T-helper 2 cell treated with Interferon-gamma antibody and Interleukin-4, amounts not matched to agents 100 ng/mL and 5 ng/mL, for 36 hours (primary cell): Measurements from ENCODE around the gene SPATS1. TPM values are rescaled to one million over a fixed set of nuclear protein-coding genes. Genes with fewer than 3 reads are reported as not detected.

Experiments
- intact Hi-C: fragments of 100-400 bp; cut with micrococcal nuclease; formaldehyde crosslinking; loops from one replicate; pipeline ENCODE4 v1.15.1; 2023
- total RNA-seq: library from RNA; stranded (reverse); gene quantifications from 2 replicates; pipeline ENCODE4 v1.2.3, GENCODE V29; 2022

Gene SPATS1, protein sequence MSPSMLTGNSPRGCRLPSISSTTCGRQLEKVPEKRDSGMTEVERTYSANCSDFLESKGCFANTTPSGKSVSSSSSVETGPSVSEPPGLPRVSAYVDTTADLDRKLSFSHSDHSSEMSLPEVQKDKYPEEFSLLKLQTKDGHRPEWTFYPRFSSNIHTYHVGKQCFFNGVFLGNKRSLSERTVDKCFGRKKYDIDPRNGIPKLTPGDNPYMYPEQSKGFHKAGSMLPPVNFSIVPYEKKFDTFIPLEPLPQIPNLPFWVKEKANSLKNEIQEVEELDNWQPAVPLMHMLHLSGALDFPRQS
- not detected in 2 replicates for total RNA-seq

DNA sequence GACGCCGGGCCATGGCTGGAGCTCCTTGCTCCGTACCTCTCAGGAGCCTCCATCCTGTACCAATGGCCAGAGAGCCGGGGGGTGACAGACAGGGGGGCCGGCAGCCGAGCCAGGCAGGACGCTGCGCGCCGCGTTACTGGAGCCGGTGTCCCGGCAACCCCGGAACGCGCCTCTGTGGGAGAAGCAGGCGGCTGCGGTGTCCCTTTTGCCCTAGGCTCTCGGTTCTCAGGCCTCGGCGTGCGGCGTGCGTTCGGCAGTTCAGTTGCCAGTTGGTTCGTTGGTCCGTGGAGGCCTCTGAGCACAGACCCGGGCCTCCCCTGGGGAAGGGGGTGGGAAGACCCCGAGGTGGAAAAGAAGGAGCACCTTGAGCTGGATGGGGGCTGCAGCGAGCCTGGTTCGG, at the start of gene SPATS1:
SPATS1 (plus strand) TSS at position 162 of the 400 bp plus-strand sequence. CDS start 446 bp downstream, outside the sequence.
- intact Hi-C loops: no loop called here

DNA sequence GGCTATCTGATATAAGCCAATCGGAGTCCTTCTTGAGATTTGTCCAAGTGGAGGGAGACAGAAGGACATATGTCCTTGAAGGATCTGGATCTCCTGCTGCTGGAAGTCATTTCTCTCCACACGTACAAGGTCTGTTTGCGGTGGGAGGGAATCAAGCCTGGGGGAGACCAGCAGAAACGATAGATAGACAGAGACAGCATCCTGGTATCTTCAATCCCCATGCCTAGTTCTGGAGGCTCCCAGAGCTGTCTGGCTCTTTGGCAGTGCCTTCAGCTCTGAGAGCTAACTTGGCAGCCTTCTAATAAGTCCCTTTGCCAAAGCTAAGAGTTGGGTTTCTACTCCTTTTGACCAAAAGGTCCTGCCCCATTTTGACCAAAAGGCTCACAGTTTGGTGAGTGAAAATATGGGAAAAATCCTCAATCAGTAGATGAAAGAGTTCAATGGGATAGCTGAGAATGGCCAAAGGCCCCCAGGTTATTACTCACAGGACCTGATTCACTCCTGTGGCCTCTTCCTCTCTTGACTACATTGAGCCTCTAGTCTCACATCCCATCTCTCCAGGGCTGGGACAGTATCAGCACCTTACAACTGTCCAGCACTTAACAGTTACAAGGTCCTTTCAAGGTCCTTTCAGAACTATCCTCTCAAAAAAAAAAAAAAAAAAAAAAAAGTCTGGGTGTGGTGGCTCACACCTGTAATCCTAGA, 49.6 kb upstream of the SPATS1 start:
- intact Hi-C loops: no loop called here

DNA sequence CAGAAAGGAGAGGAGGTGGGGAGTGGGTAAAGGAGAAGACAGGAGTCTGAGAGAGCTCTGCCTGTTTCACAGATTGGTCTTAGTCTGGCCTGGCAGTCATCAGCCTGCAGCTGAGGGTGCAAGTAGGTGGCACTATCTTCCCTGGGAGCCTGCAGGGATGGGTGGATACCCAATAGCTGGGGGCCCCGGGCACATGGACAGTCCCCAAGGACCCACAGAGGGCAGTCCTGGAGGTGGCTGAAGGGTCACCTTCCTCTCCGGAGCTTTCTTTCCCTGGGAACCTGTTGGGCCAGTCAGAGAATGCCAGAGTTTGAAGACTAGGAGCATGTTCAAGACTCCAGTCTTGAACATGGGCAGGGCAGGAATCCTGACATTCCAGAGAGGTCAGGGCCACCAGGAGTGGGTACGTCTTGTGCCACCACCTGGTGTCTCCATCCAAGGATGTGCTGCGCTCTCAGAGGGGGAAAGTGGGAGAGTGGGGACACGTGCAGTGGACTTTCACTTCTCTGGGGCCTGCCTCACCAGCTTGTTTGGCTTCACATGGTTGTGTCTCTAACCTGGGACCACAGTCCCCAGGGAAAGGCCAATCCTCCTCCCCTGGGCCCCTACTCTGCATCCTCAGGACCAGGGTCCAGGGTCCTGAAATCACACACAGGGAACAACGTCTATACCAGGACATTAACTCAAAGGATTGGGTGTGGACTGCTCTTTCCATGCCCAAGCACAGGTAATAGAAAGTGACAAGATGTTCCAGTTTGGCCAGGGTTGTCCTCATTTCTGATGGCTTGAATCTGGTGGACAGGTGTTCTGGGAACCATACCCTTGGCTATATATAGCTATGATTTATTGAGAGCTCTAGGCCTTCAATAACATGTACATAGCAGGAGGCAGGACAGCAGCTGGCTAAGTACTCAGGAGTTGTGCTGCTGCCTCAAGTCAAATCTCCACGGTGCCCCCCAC, 47.3 kb upstream of the SPATS1 start:
- intact Hi-C loops: no loop called here

DNA sequence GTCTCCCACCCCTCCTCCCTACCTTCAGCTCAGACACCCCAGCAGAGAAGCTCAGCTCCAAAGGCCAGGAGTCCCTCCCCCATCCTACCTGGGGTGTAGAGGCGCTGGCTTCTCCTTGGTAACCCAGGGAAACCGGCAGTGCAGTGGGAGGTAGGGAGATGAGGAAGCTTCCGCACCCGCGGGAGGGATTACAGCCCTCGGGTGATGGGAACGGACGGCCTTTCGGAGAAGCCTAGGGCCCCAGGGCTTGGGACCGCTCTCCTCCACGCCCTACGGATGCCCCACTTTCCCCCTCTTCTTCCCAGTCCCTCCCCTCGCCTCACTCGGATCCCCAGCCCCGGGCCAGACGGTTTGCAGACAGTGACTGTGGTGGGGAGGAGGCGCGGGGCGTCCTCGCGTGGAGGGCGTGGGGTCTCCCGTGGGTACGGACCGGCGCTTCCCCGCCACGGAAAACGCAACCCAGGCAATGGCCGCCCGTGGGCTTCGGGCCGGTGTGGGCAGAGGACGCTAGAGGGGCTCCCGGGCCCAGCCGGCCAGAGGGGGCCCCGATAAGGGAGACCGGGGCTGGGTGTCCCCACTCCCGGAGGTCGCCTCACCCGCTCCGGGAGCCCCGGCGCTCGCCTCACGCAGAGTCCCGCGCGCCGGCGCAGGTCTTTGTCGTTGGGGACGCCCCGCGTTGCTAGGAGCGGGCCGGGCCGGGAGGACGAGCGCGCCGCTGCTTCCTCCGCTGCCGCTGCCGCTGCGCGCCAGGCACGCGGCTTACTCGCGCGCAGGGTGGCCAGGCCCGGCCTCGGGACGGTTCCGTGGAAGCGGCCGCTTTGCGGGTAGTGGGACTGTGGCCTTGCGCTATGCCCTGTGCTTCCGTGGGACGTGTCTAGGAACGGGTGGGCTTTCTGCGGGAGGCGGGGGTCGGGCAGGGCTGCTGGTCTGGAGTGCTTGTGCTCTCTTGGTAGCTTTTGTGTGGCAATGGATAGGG, 45.1 kb upstream of the SPATS1 start:
- intact Hi-C loops: no loop called here

DNA sequence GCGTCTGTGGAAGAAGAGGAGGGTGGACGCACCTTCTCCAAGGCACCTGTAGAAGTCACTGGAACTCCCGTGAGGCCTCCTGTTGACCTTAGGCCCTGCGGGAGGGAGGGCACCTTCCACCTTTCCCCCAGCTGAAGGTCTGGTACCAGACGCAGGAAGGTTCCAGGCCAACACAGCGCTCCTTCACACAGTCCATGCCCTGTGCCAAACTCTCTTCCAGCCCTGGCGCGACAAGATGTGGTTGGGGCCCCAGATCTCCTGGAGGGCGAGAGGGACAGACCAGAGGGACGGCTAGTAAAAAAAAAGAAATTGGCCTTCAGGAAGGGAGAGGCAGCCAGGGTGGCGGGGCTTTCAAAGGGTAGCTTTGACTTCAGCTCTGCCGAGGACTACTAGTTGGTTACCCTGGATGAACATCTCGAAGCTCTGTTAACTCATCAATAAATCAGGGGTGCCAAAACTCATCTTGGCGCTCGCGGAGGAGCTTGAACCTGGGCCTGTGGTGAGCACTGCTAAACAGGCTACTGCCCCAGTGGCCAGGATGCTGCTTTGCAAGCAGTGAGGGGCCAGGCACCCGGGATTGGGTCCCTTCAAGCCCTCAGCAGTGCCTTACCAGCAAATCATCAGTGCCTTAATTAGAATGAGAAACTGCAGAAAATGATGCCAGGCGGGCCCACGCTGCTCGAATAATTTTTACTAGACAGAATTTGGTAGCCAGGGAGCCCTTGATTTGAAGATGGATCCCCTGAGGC, 44.2 kb upstream of the SPATS1 start:
- intact Hi-C loops: no loop called here

DNA sequence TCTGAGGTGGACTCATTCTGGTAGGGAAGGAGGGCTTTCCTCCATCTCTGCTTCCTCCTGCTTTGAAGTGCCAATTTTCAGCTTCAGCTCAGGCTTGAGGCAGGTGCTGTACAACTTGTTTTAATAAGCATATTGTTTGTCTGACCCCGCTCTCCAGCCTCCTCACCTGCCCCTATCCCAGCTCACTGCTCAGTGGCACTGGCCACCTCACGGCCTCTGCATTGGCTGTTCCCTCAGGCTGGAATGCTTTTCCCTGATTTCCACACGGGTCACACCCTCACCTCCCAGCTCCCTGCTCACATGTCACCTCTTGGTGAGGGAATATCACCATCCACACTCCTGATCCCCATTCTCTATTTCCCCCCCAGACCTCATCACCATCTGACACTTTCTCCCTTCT, 43.6 kb upstream of the SPATS1 start:
- intact Hi-C loops: no loop called here

DNA sequence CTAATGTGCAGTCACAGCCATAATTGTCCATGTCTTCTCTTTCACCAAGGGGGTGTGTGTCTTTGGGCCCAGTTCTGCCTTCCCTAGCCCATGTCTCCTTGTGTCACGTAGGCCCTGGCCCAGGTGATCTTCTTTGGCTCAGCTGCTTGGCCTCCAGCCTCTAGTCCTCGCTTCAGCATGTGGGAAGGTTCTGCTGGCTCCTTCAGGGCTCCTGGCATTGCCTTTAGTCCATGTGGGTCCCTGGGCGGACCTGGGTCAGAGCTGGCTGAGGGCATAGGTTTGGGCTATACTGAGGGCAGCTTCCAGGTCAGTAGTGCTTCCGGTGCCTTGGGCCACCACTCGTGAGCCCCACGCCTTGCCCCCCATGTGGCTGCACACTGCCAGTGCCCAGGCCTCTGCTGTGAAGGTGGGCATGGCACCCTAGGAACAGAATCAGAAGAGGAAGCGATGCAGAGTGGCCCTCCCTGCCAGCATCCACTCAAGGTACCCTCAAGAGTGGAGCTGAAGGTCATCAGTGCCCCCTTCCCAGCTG, 42.1 kb upstream of the SPATS1 start:
- intact Hi-C loops: no loop called here

DNA sequence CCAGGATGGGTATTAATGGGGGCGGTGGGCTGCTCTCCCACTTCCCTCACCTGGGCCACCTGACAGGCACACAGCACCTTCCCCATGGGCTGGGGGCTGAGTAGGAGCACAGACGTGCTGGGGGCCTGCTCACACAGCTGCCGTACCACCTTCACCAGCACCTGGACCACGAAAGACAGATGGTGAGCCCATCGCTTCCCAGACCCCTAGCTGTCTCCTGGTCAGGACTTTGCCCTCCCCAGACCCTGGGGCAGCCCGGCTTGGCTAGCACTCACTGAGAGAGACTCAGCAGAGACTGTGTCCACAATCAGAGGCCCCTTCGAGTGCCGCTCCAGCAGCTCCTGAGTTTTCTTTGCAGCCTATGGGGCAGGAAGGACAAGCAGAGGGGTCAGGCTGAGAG, 41.3 kb upstream of the SPATS1 start:
- intact Hi-C loops: no loop called here

DNA sequence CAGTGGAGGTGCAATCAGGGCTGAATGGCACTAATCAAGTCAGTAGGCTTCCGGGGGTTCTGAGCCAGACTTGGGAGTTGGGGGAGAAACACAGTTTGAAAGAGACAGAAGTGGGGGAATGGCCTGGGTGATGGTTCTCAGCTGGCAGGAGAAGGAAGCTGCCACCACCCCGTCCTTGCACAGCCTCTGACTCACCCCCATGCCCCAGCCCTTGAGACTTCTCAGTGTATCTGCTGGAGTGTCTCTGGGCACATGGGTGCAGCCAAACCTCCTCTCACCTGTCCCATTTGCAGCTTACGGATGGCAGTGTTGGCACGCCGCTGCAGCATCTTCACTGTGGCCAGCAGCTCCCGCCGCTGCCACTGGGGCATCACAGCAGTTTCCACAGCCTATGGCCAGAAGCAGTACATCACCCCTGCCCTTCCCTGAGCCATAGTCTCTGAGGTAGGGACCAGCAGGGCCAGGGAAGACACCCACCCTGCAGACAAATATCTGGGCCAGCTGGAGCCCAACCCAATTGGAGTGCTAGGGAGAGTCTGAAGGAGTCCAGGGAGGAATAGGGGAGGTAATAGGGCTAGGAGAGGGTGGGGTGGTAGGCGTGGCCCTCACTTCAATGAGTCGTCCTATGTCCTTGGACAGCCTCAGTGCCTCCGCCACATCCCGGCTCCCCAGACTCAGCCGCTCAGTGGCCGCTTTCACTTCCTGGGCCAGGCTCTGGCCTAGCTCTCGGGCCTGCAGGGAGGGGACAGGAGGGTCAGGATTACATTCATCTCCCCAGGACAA, 40.5 kb upstream of the SPATS1 start:
- intact Hi-C loops: no loop called here

DNA sequence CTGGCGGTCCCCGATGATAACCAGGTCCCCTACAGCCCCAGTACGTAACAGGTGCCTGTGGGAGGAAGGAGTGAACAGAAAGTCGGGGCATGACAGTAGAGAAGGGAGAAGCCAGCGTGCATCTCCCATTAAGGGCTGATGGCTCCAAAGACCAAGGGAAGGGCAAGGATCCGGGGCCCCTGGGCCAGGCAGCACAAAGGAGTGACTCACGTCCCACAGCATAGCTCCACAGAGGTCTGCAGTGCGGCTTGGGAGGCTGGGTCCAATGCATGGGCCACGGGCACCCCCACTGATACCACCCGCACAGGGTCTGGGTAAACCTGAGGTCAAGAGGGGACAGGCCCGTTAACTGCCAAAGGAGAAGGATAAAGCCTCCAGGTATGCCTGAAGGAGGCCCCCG, 39.6 kb upstream of the SPATS1 start:
- intact Hi-C loops: no loop called here

DNA sequence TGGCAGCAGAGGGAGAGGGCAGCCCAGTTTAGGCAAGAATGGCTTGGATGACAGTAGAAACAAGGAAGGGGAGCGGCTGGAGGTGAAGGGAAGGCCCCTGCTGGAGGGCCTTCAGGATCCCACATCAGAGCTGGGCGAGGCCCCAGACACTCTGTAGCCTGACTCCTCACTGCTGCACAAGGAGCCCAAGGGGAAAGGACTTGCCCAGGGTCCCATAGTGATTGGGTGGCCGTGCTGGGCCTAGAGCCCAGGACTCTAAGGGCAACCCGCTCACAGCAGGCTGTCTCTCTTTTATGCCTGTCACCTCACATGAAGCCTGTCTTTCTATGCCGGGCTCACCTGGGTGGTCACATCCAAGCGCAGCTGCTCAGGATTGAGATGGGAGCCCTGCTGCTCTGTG, 38.6 kb upstream of the SPATS1 start:
- intact Hi-C loops: loop anchor here (1.0 kb wide), 1 partner anchor 36 kb away; no protein-coding TSS in a partner anchor

DNA sequence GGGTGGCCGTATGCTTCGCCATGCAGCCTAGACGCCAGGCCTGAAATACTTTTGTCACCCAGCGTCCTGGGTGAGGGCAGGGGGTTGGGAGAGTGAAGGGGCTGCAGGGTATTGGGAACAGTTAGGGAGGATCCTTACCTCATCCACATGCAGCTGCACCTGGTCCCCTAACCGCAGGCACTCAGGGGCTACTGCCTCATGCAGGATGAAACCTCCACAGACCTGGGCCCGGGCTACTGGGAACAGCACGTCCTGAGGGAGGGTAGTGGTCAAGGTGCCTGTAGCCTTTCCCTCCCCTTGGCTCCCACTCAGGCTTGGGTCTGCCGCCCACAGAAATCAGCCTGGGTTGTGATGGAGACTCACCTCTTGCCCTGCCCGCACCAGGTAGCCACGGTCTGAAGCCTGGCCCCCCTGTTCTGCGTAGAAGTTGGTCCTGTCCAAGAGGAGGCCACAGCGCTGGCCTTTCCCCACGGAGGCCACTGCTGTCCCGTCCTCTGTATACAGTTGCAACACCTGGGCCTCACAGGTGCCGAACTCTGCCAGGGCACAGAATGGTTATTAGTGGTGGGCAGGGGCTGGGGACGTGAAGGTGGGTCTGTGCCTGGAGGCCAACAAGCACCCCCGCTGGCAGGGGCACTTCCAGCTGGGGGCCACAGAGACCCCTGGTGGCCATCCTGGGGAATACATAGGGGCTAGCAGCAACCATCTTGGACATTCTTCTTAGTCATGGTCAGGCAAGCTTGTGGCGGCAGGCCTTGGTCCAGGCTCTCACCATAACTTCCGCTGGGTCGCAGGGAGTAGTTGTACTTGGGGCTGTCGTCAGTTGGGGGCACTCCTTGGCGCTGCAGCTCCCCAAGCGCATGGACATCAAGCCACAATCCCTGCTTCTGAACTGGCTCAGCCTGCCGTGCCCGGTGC, 37.9 kb upstream of the SPATS1 start:
- intact Hi-C loops: loop anchor here (1.0 kb wide), 1 partner anchor 36 kb away; no protein-coding TSS in a partner anchor

DNA sequence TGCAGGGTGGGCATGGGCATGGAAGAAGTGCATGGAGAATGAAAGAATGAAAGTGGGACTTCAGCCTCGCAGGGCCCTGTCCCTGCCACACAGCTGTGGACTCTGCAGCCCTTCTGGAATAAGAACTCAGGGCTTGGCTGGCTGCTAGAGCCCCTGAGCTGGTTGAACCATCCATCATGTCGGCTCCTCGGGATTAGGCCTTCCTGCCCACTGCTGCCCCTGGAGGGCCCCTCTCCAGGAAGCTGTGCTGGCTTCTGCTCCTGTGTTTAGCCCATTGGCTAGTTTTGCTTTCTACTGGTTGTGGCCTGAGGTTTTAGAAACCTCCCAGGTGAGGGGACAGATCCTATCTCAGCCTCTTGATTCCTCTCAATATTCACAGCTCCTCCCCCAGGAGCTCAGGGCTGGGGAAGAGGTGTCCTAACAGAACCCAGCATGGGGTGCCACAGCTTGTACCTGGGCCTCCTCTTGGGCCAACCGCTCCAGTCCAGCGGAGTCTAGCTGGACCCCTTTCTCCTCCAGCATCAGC, 37.2 kb upstream of the SPATS1 start:
- intact Hi-C loops: no loop called here

DNA sequence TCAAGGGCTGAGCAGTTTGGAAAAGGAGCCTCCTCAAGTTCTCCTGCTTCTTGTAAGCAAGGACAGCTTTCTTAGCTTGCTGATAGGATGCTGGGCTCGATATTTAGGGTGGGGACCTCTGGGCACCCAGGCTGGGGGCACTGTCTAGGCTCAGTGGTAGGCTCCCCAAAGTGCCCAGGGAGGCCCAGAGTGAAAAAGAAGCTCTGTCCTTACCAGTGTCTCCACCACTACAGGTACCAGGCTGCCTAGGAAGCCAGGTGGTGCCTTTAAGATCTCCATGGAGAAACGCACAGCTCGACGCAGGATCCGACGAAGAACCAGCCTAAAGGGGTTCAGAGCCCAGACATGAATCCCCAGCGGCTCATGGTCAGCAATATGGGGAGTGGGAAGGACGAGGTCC, 35.7 kb upstream of the SPATS1 start:
- intact Hi-C loops: no loop called here

DNA sequence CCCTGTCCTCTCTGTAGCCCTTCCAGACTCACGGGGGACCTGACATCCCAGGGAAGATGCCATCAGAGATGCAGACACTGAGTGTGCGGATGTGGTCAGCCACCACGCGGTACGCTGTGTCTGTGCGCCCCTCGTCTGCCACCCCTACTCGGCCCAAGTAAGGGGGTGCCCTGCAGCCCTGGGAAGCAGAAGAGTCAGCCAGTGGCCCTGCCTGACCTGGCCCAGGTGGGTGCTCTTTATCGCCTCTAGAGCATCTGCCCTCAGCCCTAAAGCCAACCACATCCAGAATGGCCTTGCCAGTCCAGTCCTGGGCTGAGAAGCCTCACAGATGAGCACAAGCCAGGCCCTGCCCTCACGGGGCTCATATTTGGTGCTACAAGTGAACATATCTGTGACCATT, 35.2 kb upstream of the SPATS1 start:
- intact Hi-C loops: no loop called here

DNA sequence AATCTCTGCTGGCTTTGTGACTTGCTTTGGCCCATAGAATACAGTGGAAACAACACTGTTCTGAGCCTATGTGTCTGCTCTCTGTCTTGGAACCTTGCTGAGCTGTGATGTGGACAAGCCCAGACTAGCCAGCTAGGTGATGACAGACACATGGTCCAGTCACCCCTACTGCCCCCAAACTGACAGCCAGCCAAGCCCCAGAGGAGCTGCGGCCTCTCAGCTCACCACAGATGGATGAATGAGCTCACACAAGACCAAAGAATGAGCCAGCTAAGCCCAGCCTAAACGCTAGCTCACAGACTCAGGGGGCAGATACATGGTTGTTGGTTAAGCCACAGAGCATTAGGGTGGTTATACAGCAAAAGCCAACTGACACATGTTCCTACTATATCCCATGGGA, 33.4 kb upstream of the SPATS1 start:
- intact Hi-C loops: no loop called here

DNA sequence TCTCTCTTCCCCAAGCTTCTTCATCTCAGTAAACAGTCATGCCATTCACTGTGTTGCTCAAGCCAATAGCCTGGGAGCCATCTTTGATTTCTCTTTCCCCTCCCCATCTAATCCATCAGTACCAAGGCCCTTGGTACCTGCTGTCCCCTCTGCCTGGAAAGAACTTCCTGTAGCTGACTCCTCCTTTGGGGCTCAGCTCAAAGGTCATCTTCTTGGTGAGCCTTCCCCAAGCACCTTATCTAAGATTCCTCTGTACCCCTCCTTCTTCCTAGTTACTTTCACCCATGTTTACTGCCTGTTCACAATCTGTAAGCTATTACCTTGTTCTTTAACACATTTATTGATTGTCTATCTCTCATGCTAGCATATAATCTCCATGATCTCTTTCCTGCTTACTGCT, 32.8 kb upstream of the SPATS1 start:
- intact Hi-C loops: loop anchor here (5.0 kb wide), 1 partner anchor 78 kb away; the partner anchor contains the start of gene CDC5L
